PC-3 (cell line): ENCODE measurements around the gene RIMBP2. TPM values are rescaled to one million over a fixed set of nuclear protein-coding genes. Genes with fewer than 3 reads are reported as not detected.

Source experiments
- ATAC-seq: fragments of 200-7000 bp; cut with Tn5 transposase; 2 replicates; pipeline ENCODE4 v1.9.1; 2020; ENCODE audit warnings: mild to moderate bottlenecking, moderate library complexity
- BruUV-seq: library from RNA; stranded (reverse); fragments of 400-500 nt; replicated peaks from 2 replicates; lab custom pipeline; 2021; lab: Mats Ljungman, UMichigan
- CTCF ChIA-PET: fragments of 300-600 bp; sonication (Branson Sonifier 250); formaldehyde crosslinking; loops from one replicate; lab custom pipeline; 2022; ENCODE audit warnings: antibody characterized with exemption; lab: Charles Lee
- POLR2A ChIA-PET: fragments of 300-600 bp; sonication (Branson Sonifier 250); formaldehyde crosslinking; loops from one replicate; lab custom pipeline; 2022; ENCODE audit warnings: antibody characterized with exemption; ENCODE audit not compliant: unreplicated experiment; lab: Charles Lee
- DNase-seq: peaks from one replicate; pipeline ENCODE4 v3.0.0-alpha.2; 2015
- H2AFZ ChIP-seq: fragments of 300-600 bp; sonication (generic); 2 replicates; pipeline ENCODE4 v1.6.0; 2016; ENCODE audit warnings: antibody characterized with exemption, low read length
- H3F3A ChIP-seq: fragments of 300-600 bp; sonication (generic); one replicate; pipeline ENCODE4 v1.6.0; 2017; ENCODE audit warnings: antibody characterized with exemption, low read length, control low read depth, mild to moderate bottlenecking; ENCODE audit not compliant: unreplicated experiment
- H3K27ac ChIP-seq: fragments of 300-600 bp; sonication (generic); 2 replicates; pipeline ENCODE4 v1.5.1; 2016; ENCODE audit warnings: mild to moderate bottlenecking, low read length
- H3K27me3 ChIP-seq: fragments of 300-600 bp; sonication (generic); 2 replicates; pipeline ENCODE4 v1.6.1; 2016; ENCODE audit warnings: low read length, mixed read lengths
- H3K36me3 ChIP-seq: fragments of 300-600 bp; sonication (generic); 2 replicates; pipeline ENCODE4 v1.6.1; 2016; ENCODE audit warnings: low read depth, mixed run types, low read length, mixed read lengths
- H3K4me1 ChIP-seq: fragments of 300-600 bp; sonication (generic); 2 replicates; pipeline ENCODE4 v1.5.1; 2016; ENCODE audit warnings: low read length; ENCODE audit not compliant: insufficient read depth
- H3K4me2 ChIP-seq: fragments of 300-600 bp; sonication (generic); 2 replicates; pipeline ENCODE4 v1.6.0; 2016; ENCODE audit warnings: low read length
- H3K4me3 ChIP-seq: fragments of 300-600 bp; sonication (generic); 2 replicates; pipeline ENCODE4 v1.5.1; 2016; ENCODE audit warnings: mild to moderate bottlenecking, low read length, mixed read lengths
- H3K79me2 ChIP-seq: fragments of 300-600 bp; sonication (generic); 2 replicates; pipeline ENCODE4 v1.6.1; 2017; ENCODE audit warnings: low read length, mixed read lengths
- H3K9ac ChIP-seq: fragments of 300-600 bp; sonication (generic); 2 replicates; pipeline ENCODE4 v1.6.0; 2016; ENCODE audit warnings: mild to moderate bottlenecking, low read length
- H3K9me2 ChIP-seq: fragments of 300-600 bp; sonication (generic); replicated peaks from 2 replicates; pipeline ENCODE4 v1.6.1; 2016; ENCODE audit warnings: mixed run types, low read length, mixed read lengths
- H3K9me3 ChIP-seq: fragments of 300-600 bp; sonication (generic); 2 replicates; pipeline ENCODE4 v1.6.1; 2016; ENCODE audit warnings: low read length, mixed read lengths
- H4K20me1 ChIP-seq: fragments of 300-600 bp; sonication (generic); 2 replicates; pipeline ENCODE4 v1.6.1; 2016; ENCODE audit warnings: low read length, mixed read lengths
- CTCF ChIP-seq: fragments of 300-600 bp; sonication (generic); conservative IDR thresholded peaks from 2 replicates; pipeline ENCODE4 v1.5.1; 2017; ENCODE audit warnings: antibody characterized with exemption, low read depth, mild to moderate bottlenecking, low read length
- EZH2 ChIP-seq: fragments of 300-600 bp; sonication (generic); IDR thresholded peaks from one replicate; pipeline ENCODE4 v1.6.1; 2017; ENCODE audit warnings: antibody characterized with exemption, mild to moderate bottlenecking, low read length; ENCODE audit not compliant: unreplicated experiment
- EZH2phosphoT487 ChIP-seq: fragments of 300-600 bp; sonication (generic); IDR thresholded peaks from 2 replicates; pipeline ENCODE4 v1.6.1; 2018; ENCODE audit warnings: mild to moderate bottlenecking, antibody characterized with exemption, low read length, borderline replicate concordance
- intact Hi-C: fragments of 100-400 bp; cut with micrococcal nuclease; formaldehyde crosslinking; loops from 2 replicates; pipeline ENCODE4 v1.9.0; 2023
- total RNA-seq: library from RNA; depleted of rRNA; stranded (reverse); fragments of >200 nt; gene quantifications from 2 replicates; pipeline ENCODE4 v1.2.3, GENCODE V29; 2014

RIMBP2 gene
- total RNA-seq, 1 experiment from 2014 or later: not detected

GRCh38 chr12:130591736-130592135 is 124.4 kb downstream of the RIMBP2 start:
- intact Hi-C loops: no loop called here
- no peak overlapping the region for H3K9ac ChIP-seq
- no peaks in the 10 kb centered on the region for H3K4me1 ChIP-seq
- no peaks in the 10 kb centered on the region for H3K27me3 ChIP-seq
- ATAC-seq (no peak), DNase-seq (no peak)
- no peak for TF ChIP-seq EZH2
- no peak for TF ChIP-seq CTCF
- TF ChIP-seq EZH2phosphoT487: no peak
- no peaks in the 10 kb centered on the region for H3K36me3 ChIP-seq
- POLR2A ChIA-PET: no interaction called here
- H3K9me3 ChIP-seq: no peaks in the 10 kb centered on the region
- BruUV-seq: no TSS peak
- H3K79me2 ChIP-seq: no peaks in the 10 kb centered on the region
- no peaks in the 10 kb centered on the region for H3F3A ChIP-seq
- H2AFZ ChIP-seq: no peak overlapping the region
- H3K4me3 ChIP-seq: no peak overlapping the region
- H3K27ac ChIP-seq: no peak overlapping the region
- H3K9me2 ChIP-seq: no peaks in the 10 kb centered on the region
- no peak overlapping the region for H3K4me2 ChIP-seq
- no peaks in the 10 kb centered on the region for H4K20me1 ChIP-seq
- CTCF ChIA-PET: no interaction called here

- Histone ChIP-seq H3K4me2 (no peak overlapping the region), H3K27ac (no peak overlapping the region), H3F3A (no peaks in the 10 kb centered on the region), H3K4me3 (no peak overlapping the region), H3K79me2 (no peaks in the 10 kb centered on the region), H4K20me1 (no peaks in the 10 kb centered on the region), H3K27me3 (no peaks in the 10 kb centered on the region), H3K4me1 (no peaks in the 10 kb centered on the region), H3K36me3 (no peaks in the 10 kb centered on the region), H3K9ac (no peak overlapping the region), H3K9me2 (no peaks in the 10 kb centered on the region), H3K9me3 (no peaks in the 10 kb centered on the region), H2AFZ (no peak overlapping the region)
- intact Hi-C loops: no loop called here
- DNase-seq (no peak), ATAC-seq (no peak)
- TF ChIP-seq CTCF: no peak
- no peak for TF ChIP-seq EZH2
- no peak for TF ChIP-seq EZH2phosphoT487
- ChIA-PET CTCF (no interaction called here), POLR2A (no interaction called here)
- no TSS peak for BruUV-seq
Observed at GRCh38 chr12:130590685-130591084, 125.4 kb downstream of the RIMBP2 start.

- TF ChIP-seq CTCF (no peak), EZH2phosphoT487 (no peak), EZH2 (no peak)
- Histone ChIP-seq H3K36me3 (no peaks in the 10 kb centered on the region), H3K4me3 (no peak overlapping the region), H3K4me2 (no peak overlapping the region), H2AFZ (no peak overlapping the region), H3K9me2 (no peaks in the 10 kb centered on the region), H3K27ac (no peak overlapping the region), H3K27me3 (no peaks in the 10 kb centered on the region), H3K9ac (no peak overlapping the region), H3F3A (no peaks in the 10 kb centered on the region), H3K9me3 (no peaks in the 10 kb centered on the region), H4K20me1 (no peaks in the 10 kb centered on the region), H3K4me1 (no peaks in the 10 kb centered on the region), H3K79me2 (no peaks in the 10 kb centered on the region)
- POLR2A ChIA-PET: no interaction called here
- BruUV-seq: no TSS peak
- no peak for DNase-seq
- CTCF ChIA-PET: no interaction called here
- ATAC-seq: no peak
- intact Hi-C loops: no loop called here
Observed at GRCh38 chr12:130589540-130590317, 126.4 kb downstream of the RIMBP2 start.
